HuH-7.5 (cell line): ENCODE results near the gene POMGNT2.

Experiments
- DNase-seq: peaks from one replicate; pipeline ENCODE4 v3.0.0; 2011; ENCODE audit warnings: low spot score

The POMGNT2 gene

DNA sequence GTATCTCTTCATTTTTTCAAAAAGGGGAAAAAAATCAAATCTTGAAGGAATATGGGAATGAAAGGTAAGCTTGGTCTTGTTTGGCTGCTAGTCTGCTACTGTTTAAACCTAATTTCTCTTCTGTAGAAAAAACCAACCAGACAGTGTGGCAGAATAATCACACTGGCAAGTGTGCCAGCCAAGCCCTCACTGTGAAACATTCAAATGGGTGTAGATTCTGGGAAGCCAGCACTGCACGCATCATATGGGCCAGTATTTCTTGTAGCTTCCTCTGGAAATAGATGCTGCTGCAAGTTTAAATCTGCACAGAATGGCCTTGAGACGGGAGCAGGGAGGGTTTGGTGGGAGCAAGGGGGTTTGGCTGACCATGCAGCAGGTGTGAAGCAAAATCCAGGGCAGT, 62.1 kb downstream of the POMGNT2 start:
- no peak for DNase-seq

DNA sequence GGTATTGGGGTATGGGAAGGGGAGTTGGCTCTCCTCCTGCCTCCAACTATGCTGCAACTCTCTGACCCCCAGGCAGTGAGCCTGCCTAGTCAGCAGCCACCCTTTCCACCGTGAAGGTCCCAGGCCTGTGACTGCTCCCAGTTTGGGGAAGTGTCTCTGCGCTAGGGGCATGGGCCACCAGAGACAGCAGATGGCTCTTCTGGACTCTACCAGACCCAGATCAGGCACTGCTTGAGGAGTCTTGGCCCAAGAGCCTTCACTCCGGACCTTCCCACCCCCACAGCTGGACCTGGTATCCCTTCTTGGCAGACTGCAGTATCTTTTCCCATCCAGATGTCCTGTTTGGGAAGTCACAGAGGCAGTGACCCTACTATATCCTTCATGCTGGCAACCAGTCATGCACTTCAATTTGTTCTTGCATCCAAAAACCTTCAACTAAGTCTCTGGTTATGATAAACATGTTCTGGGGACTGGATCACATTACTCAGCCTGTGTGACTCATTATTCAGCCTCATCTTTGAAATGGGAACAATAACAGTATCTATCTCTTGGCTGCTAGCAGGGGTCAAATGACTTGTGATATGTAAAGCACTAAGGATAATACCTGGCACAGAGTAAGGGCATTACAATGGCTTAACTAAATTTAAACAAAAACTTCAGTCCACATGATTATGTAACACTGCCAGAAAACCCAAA, 62.7 kb downstream of the POMGNT2 start:
- DNase-seq: no peak

DNA sequence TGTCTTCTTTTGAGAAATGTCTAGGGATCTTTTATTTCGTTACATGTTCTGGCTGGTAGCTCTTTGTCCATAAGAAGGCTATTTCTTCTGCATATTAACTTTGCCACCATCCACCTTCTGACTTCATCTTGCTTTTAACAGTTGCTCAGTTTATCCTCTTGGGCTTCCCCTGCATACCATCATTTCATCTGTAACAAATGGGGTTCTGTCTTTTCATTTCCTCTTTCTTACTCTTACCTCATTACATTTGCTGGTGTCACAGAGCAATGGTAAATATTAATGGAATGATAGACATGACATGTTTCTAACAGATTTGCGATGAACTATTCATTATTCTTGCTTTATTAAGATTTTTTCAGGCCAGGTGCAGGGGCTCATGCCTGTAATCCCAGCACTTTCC, 64.4 kb downstream of the POMGNT2 start:
- no peak for DNase-seq

DNA sequence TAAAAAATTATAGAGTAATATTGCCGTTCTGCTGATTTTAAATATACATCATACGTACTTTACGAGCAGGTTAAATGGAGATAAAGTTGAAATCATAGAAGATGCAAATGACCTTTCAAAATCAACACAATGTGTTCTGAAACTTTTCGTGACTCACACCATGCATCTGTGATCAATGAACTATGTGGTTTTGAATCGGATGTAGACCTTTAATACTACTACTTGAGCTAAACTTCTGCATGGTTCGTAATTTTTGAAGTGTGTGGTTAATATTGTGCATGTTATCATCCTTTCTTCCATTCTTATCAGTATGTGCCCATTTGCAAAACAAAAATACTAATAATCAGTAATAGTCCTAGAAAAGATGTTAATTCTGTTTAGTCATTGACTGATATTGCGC, 67.9 kb downstream of the POMGNT2 start:
- no peak for DNase-seq

DNA sequence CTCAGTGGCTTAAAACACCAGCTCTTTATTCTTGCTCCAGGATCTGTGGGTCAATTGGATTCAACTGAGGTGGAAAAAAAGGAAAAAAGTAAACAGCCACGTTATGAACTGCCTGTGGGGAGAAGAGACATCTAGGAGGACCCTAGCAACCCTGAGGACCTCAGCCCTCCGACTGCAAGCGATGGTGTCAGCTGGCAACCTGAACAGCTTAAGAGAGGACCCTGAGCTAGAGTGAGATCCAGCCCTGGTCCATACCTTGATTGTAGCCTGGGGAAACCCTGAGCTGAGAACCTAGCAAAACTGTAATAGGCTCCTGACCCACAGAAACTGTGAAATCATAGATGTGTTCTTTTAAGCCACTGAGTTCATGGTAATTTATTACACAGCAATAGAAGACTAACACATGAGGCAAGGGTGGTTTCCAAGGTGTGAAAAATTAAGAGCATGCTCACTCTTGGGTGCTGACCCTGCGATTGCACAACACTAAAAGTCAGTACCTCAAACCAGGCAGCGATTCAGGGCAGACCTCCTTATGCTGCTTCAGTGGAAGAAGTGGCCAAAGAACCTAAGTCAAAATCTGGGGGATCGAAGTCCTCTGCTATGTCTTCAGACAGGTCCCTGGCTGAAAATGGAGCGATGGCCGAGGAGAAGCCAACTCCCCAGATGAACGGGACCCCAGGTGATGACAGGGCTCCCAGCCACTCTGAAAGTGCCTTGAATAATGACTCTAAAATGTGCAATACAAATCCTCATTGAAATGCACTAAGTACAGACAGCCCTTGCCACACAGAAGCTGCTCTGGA, 69.1 kb downstream of the POMGNT2 start:
- no peak for DNase-seq

DNA sequence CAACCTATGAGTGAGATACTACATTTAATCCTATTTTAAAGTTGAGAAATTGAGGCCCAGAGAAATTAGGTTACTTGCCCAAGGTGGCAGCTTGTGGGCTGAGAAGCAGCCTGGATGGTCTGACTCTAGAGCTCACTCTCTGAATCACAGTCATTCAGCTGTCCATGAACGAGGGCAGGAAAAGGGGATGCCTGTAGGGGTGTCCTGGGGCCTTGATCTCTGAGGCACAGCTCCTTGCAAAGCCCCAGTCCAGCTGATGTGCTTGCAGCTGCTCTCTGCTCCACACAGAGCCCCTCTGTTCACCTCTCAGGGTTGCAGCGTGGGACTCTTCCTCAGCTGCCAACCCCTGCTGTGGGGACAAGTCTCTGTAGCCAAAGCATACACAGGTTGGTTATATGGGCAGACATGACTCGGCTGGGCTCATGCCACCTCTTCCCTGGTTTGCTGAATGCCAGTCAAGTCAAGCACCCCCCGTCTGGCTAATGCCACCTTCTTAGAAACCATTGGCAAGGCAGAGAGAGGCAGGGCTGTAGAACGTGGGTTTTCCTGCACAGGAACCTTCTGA, 70.0 kb downstream of the POMGNT2 start:
- no peak for DNase-seq

DNA sequence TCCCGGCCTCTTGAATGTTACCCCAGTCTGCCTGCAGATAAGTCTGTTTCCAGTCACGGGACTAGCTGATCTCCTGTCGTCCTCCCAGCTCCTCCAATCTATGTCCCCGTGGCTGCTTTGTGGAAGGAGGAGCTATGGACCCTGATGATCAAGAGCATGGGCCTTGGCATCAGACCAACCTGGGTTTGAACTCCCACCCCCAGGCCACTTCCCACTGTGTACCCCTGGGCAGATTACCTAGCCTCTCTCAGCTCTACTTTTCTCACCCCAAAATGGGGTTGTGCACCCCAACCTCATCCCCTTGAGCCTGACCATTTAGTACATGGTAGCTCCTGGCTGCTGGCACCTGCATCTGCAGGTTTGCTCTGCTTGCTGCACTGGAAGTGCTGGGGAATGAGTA, 71.0 kb downstream of the POMGNT2 start:
- no peak for DNase-seq

DNA sequence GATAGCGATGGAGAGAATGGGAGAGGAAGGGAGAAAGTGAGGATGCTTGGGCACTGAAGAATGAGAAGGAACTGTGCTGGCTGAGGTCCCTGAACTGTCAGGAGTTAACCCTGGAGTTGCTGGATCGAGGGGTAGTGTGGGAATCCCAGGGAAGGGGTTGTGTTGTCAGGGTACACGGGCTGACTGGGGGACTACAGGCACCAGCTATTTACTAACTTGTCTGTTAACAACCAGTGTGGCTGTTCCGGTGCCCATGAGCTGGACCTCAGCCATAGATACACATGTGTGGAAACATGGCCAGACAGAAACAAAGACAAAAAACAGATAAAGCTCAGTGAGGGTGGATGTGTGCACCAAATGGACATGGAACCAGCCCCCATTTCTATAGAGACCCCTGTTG, 71.7 kb downstream of the POMGNT2 start:
- DNase-seq: no peak

DNA sequence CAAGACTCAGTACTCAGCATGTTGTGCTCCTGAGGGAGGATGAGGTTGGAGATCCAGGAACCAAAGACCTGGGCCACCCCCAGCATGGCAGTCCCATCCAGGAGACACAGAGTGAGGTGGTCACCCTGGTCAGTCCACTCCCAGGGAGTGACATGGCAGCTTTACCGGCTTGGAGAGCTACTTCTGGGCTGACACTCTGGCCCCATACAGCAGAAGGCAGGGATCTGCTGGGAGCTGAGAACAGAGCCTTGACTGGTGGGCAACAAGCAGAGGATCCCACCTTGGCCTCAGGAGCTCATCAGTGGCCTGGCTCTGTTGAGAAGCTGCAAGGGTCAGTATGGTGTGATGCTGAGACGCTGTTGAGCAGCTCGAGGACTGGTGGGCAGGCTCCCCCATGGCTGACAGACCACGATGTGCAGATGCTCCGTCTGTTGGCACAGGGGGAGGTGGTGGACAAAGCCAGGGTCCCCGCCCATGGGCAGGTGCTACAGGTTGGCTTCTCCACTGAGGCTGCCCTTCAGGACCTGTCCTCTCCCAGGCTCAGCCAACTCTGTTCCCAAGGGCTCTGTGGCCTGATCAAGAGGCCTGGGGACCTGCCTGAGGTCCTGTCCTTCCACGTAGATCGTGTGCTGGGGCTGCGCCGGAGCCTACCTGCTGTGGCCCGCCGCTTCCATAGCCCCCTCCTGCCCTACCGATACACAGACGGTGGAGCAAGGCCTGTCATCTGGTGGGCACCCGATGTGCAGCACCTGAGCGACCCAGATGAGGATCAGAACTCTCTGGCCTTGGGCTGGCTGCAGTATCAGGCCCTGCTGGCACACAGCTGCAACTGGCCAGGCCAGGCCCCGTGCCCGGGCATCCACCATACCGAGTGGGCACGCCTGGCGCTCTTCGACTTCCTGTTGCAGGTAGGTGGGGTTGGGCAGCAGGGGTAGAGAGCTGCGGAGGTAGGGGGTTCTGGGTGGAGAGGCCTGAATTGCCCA, 72.9 kb downstream of the POMGNT2 start:
- no peak for DNase-seq

DNA sequence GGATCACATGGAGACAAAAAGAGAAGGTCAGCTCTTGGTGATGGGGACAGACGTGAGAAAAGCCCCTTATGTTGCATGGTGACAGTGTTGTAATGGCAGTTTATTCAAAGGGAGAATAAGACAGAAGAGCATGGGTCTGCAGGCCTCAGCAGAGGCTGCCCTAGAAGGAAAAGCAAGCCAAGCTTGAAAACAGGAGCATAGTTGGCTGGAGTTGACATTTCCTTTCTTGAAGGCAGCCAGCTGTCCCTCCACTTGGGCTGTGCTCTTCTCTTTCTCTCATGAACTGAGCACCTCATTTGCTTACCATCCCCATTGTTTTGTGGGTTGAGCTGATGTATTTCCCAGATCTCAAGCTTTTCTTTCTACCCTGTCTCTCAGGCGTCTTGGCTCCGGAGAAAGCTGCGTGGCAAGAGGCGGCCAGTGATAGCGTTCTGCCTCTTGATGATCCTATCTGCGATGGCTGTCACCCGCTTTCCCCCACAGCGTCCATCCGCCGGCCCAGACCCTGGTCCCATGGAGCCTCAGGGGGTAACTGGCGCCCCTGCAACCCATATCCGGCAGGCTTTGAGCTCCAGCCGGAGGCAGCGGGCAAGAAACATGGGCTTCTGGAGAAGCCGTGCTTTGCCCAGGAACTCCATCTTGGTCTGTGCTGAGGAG, 73.9 kb downstream of the POMGNT2 start:
- DNase-seq: no peak

DNA sequence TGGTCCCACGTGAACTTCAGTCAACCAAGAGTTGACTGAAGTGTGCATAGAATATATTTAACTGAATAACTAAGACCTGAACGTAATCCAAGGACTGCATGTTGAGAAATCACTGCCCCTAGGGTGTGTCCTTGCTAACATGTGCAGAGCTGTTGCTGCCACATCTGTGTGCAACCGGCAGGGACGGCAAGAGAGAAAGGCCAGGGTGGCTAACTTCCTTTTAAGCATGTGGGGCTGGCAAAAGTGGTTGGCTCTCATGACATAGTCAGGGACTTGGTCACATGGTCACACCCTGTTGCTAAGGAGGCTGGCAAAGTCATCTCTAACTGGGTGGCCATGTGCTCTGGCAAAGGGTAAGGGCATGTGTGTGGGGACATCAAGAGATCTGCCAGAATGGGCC, 74.4 kb downstream of the POMGNT2 start:
- DNase-seq: no peak

DNA sequence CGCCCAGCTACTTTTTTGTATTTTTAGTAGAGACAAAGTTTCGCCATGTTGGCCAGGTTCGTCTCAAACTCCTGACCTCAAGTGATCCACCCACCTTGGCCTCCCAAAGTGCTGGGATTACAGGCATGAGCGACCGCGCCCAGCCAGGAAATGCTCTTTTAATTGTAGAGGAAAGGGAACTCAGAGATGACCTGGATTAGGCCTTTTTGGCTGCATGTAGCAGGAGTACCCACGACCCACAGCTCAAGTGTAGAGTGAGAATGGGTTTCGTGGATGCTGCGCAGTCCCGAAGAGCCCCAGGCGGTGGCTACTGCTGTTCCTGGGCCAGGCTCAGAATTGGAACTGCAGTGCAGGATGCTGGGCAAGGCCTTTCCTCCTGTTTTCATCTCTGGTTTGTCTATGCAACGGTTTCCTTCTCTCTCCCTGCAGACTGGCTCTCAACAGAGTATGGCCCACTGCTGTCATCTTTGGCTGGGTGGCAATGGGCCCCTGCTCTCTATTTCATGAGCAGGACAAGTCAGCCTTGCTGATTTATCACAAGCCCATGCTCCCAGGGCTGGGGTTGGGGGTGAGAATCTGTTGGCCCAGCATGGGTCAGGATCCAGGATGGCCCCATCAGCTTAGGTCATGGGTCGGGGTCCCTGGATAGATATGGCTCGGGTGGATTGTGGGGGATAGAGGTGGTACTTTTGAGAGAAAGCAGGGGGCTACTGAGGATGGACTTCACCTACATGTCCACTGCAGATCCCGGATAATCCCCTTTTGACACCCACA, 75.5 kb downstream of the POMGNT2 start:
- DNase-seq: no peak
